ENCODE data around the gene ATP6V0B.

GRCh38 chr1:44008259-44008658 is 33.5 kb downstream of the ATP6V0B start:
- TF ChIP-seq CEBPB (IDR thresholded peaks at IDR 0.05) (no peak), MAX (IDR thresholded peaks at IDR 0.05) (no peak), CTCF (IDR thresholded peaks at IDR 0.05) (no peak), ELK1 (IDR thresholded peaks at IDR 0.05; ENCODE audit: low read depth, low read length) (no peak), HEYL (CRISPR knock-in tag; IDR thresholded peaks at IDR 0.05) (no peak), POLR2A (IDR thresholded peaks at IDR 0.05; ENCODE audit: low read length) (no peak), HDAC2 (IDR thresholded peaks at IDR 0.05) (no peak), RCOR1 (IDR thresholded peaks at IDR 0.05; ENCODE audit: low read depth, low read length) (no peak), BHLHE40 (IDR thresholded peaks at IDR 0.05; ENCODE audit: low read depth, low read length) (no peak), MAFK (IDR thresholded peaks at IDR 0.05; ENCODE audit: partially characterized antibody) (no peak), EP300 (IDR thresholded peaks at IDR 0.05) (no peak)

Data from A549 (cell line).